Erythroblast (primary cell): ENCODE results near the gene MATCAP1.

Source experiments
- GATA1 ChIP-seq: IDR thresholded peaks from 2 replicates; pipeline ENCODE4 v1.6.1; 2011; ENCODE audit warnings: low read depth, mild to moderate bottlenecking, control low read depth, low read length, moderate library complexity
- POLR2A ChIP-seq: IDR thresholded peaks from 2 replicates; pipeline ENCODE4 v1.6.1; 2011; ENCODE audit warnings: mild to moderate bottlenecking, low read length

DNA sequence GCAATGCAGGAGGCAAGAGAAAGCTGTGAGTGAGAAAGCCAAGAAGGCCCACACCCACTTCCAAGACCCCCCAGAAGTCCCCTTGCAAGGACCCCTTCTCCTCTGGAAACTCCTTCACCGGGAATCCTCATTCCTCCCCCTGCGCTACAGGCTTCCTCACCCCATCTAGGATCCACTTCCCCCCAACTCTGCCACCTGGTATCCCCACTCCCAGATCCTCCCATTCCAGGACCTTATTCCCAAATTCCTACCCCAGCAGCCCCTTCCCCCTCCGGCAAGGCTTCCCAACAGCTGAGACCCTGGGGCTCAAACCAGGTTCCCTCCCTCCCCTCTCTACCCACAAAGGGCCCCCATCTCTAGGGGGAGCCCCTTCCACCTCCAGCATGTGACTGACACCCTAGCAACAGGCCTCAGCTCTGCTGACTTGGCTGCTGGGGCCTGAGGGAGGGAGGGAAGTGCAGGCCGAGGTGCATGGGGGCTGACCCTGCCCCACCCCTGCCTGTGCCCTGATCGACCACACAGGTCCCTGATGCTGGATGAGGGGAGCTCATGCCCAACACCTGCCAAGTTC, 17.1 kb downstream of the MATCAP1 start:
- no peak for TF ChIP-seq POLR2A
- TF ChIP-seq GATA1, result no peak
